Type B pancreatic cell (in vitro differentiated cells): ENCODE results near the gene TM4SF4. TPM values are rescaled to one million over a fixed set of nuclear protein-coding genes. Genes with fewer than 3 reads are reported as not detected.
"Not testable (repeated sequence)": the region's sequence is repeated elsewhere in the genome, so short reads cannot be mapped to it uniquely, and the experiment has no call there.

Experiments
- DNase-seq: peaks from one replicate; pipeline ENCODE4 v3.0.0; 2021; ENCODE audit warnings: mixed read lengths; ENCODE audit not compliant: unreplicated experiment; ENCODE audit errors: extremely low spot score
- H3K27ac Mint-ChIP-seq: 2 replicates; pipeline ENCODE4 v1.8.0; 2021; ENCODE audit warnings: mild to moderate bottlenecking, mixed read lengths
- H3K27me3 Mint-ChIP-seq: 2 replicates; pipeline ENCODE4 v1.8.0; 2021; ENCODE audit warnings: mixed read lengths
- H3K36me3 Mint-ChIP-seq: 2 replicates; pipeline ENCODE4 v1.8.0; 2021; ENCODE audit warnings: mixed read lengths
- H3K4me1 Mint-ChIP-seq: one replicate; pipeline ENCODE4 v1.8.0; 2021; ENCODE audit warnings: mixed read lengths; ENCODE audit not compliant: unreplicated experiment
- H3K4me3 Mint-ChIP-seq: 2 replicates; pipeline ENCODE4 v1.8.0; 2021; ENCODE audit warnings: mild to moderate bottlenecking, mixed read lengths
- H3K9me3 Mint-ChIP-seq: 2 replicates; pipeline ENCODE4 v1.8.0; 2021; ENCODE audit warnings: mixed read lengths
- total RNA-seq: library from RNA; stranded (reverse); gene quantifications from 2 replicates; pipeline ENCODE4 v1.2.1, GENCODE V29; 2021; ENCODE audit warnings: low replicate concordance
- TF ChIP-seq, protein P1 (sequence below): fragments of 200-600 bp; sonication (generic); conservative IDR thresholded peaks from 2 replicates; pipeline ENCODE4 v1.5.0; 2021; ENCODE audit warnings: antibody characterized with exemption, mild to moderate bottlenecking

TM4SF4 gene
- total RNA-seq, 1 donor from 2014 or later: 18.1 TPM

DNA sequence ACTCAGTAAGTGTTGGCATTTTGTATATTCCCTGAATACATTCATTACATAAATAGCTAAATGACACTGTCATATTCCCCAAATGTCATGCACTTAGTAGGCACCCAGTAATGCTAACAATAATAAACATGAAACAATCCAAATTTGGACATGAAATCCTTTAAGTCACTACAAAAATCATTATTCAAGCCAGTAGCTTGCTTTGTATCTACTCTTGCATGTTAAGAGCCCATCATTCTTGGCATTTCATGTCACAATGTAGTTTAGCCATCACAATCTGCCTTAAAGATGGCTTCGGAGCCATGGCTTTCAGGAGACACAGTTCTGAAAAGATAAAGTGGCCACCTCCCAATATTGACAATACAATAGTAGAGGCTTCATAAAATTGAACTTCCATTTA, 32.9 kb upstream of the TM4SF4 start:
- TF ChIP-seq, protein P1, sequence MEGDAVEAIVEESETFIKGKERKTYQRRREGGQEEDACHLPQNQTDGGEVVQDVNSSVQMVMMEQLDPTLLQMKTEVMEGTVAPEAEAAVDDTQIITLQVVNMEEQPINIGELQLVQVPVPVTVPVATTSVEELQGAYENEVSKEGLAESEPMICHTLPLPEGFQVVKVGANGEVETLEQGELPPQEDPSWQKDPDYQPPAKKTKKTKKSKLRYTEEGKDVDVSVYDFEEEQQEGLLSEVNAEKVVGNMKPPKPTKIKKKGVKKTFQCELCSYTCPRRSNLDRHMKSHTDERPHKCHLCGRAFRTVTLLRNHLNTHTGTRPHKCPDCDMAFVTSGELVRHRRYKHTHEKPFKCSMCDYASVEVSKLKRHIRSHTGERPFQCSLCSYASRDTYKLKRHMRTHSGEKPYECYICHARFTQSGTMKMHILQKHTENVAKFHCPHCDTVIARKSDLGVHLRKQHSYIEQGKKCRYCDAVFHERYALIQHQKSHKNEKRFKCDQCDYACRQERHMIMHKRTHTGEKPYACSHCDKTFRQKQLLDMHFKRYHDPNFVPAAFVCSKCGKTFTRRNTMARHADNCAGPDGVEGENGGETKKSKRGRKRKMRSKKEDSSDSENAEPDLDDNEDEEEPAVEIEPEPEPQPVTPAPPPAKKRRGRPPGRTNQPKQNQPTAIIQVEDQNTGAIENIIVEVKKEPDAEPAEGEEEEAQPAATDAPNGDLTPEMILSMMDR: no peak

DNA sequence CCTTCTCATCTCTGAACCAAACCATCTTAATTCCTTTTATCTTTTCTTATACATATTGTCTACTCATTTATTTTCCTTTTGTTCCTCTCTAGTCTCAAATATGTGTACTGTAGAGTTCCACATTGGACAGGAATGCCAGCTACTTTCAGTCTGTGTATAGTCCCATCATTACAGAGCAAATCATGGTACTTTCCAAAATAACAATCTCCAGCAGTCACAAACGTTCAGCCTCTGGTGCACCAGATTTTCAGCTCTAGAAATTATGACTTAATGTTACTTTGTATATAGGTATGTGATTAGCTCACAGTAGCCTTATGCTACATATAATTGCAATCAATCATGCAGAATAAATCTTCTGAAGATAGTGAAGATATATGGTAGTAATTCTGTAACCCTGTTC, 32.5 kb upstream of the TM4SF4 start:
- Mint-ChIP-seq H3K36me3 (no peaks in the 10 kb centered on the region), H3K9me3 (peaks cover 4% of the 10 kb centered on the region), H3K4me3 (no peak overlapping the region), H3K27ac (peak overlapping the region; percentile 17), H3K4me1 (no peaks in the 10 kb centered on the region), H3K27me3 (no peaks in the 10 kb centered on the region)
- no peak for DNase-seq
- TF ChIP-seq, protein P1: no peak

More for the DNA sequence above, 32.9 kb upstream of the TM4SF4 start:
- no peak overlapping the region for H3K4me3 Mint-ChIP-seq
- H3K36me3 Mint-ChIP-seq: no peaks in the 10 kb centered on the region
- no peaks in the 10 kb centered on the region for H3K27me3 Mint-ChIP-seq
- H3K9me3 Mint-ChIP-seq: peaks cover 4% of the 10 kb centered on the region
- H3K27ac Mint-ChIP-seq: peak overlapping the region; percentile 17
- H3K4me1 Mint-ChIP-seq: no peaks in the 10 kb centered on the region
- DNase-seq: no peak

DNA sequence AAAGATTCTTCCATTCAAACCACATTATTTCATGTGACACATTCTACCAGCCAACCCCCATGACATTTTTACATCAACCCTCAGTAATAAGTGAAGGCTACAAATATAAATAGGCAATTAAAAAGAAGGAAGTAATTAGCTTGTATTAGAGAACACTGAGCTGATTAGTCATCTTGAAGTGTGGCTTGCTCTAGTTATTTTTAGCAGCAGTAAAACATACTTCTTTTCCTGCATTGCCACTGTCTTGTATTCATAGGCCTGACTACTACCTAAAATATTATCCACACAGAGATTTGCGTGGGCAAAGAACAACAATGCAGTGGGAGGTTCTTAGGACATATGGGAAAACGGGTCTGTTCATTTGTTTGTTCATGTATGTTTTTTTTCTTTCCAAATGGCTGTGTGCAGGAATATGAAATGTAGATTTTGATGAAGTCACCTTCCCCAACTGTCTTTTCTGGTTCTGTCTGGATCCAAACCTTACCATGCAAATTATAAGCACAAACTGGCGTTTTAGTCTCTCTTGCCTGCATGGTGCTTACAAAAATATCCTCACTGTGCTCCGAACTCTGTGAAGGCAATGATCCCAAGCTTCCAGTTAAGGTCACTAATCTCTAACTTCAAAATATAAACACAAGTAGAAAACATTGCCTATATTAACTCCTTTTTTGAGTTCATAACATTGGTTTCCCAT, 31.5 kb upstream of the TM4SF4 start:
- H3K4me1 Mint-ChIP-seq: no peaks in the 10 kb centered on the region
- no peaks in the 10 kb centered on the region for H3K27me3 Mint-ChIP-seq
- H3K27ac Mint-ChIP-seq: no peak overlapping the region
- H3K4me3 Mint-ChIP-seq: no peak overlapping the region
- peaks cover 4% of the 10 kb centered on the region for H3K9me3 Mint-ChIP-seq
- DNase-seq: no peak
- TF ChIP-seq, protein P1: no peak
- no peaks in the 10 kb centered on the region for H3K36me3 Mint-ChIP-seq

DNA sequence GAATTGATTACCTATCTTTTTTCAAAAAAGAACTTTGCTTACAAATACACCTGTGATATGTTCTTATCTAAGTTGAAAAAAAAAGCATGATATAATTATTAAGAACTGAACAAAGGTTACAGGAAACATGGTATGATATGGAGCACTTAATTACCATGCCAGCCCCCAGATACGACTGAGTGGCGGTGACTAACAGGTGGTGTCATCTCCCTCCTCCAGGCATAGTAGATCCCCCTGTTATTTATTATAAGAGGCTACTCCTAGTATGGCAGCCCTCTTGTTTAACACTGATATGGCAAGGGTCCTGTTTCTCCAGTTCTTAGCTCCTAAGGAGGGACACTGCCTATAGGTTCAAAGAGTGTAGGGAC, 31.0 kb upstream of the TM4SF4 start:
- TF ChIP-seq, protein P1: no peak
- no peak overlapping the region for H3K27ac Mint-ChIP-seq
- no peak overlapping the region for H3K4me3 Mint-ChIP-seq

DNA sequence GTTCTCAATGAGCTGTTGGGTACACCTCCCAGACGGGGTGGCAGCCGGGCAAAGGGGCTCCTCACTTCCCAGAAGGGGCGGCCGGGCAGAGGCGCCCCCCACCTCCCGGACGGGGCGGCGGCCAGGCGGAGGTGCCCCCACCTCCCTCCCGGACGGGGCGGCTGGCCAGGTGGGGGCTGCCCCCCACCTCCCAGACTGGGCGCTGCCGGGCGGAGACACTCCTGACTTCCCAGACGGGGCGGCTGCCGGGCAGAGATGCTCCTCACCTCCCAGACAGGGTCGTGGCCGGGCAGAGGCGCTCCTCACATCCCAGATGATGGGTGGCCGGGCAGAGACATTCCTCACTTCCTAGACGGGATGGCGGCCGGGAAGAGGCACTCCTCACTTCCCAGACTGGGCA, 29.6 kb upstream of the TM4SF4 start:
- not testable (repeated sequence) for H3K9me3 Mint-ChIP-seq, H3K4me1 Mint-ChIP-seq, DNase-seq, H3K36me3 Mint-ChIP-seq, H3K27me3 Mint-ChIP-seq, H3K27ac Mint-ChIP-seq, H3K4me3 Mint-ChIP-seq

More for the DNA sequence above, 31.0 kb upstream of the TM4SF4 start:
- Mint-ChIP-seq H3K36me3 (no peaks in the 10 kb centered on the region), H3K27me3 (no peaks in the 10 kb centered on the region), H3K9me3 (peaks cover 4% of the 10 kb centered on the region), H3K4me1 (no peaks in the 10 kb centered on the region)
- DNase-seq: no peak

- Mint-ChIP-seq H3K36me3 (peaks cover 5% of the 10 kb centered on the region), H3K27me3 (no peaks in the 10 kb centered on the region), H3K27ac (peak overlapping the region; percentile 56), H3K4me3 (no peak overlapping the region), H3K4me1 (peaks cover 12% of the 10 kb centered on the region), H3K9me3 (peaks cover 16% of the 10 kb centered on the region)
- TF ChIP-seq, protein P1: no peak
- DNase-seq: no peak
Measured at GRCh38 chr3:149448331-149448831, 26.1 kb upstream of the TM4SF4 start.
